PFSK-1 (cell line): Measurements from ENCODE around the gene LPA.

Experiments used
- FOXP2 ChIP-seq: optimal IDR thresholded peaks from 2 replicates; pipeline ENCODE3; 2011; ENCODE audit warnings: borderline replicate concordance, control low read depth, inconsistent platforms; ENCODE audit not compliant: insufficient read depth; ENCODE audit errors: extremely low read length, extremely low read depth
- POLR2AphosphoS5 ChIP-seq: IDR thresholded peaks from 2 replicates; pipeline ENCODE4 v1.6.1; 2012; ENCODE audit warnings: low read depth, mild to moderate bottlenecking, control low read depth, low read length, moderate library complexity
- SIN3A ChIP-seq: IDR thresholded peaks from 2 replicates; pipeline ENCODE4 v1.6.1; 2012; ENCODE audit warnings: mild to moderate bottlenecking, low read length, moderate library complexity, borderline replicate concordance; ENCODE audit not compliant: insufficient read depth
- TAF1 ChIP-seq: IDR thresholded peaks from 2 replicates; pipeline ENCODE4 v1.6.1; 2012; ENCODE audit warnings: low read length, control low read depth, borderline replicate concordance; ENCODE audit not compliant: insufficient read depth
- TF ChIP-seq, protein P1 (sequence below), 2 experiments: IDR thresholded peaks; 2 replicates each; pipeline versions ENCODE4 v1.6.1 to v1.8.0; 2011 to 2012; ENCODE audit warnings: low read depth in 2 of 2, low read length in 2 of 2, control low read depth in 1 of 2, inconsistent platforms in 1 of 2, mild to moderate bottlenecking in 1 of 2, moderate library complexity in 1 of 2; ENCODE audit not compliant: insufficient read depth in 1 of 2

DNA sequence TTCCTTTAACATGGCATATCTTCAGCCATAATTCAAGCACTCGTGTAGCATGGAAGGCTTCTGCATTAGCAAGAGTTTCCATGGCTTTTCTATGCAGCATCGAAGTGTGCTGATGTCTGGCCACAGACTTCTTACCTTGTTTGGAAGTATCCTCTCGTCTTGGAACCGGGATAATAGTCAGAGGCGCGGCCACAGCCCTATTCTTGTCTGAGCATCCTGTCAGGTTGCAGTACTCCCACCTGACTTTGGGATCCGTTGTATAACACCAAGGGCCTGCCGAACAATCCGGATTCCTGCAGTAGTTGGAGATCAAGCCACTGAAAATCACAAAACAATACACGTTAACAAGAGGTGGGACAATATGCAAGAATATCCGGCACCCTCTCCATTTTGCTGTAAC lies 177.0 kb downstream of the LPA start:
- no peak for TF ChIP-seq POLR2AphosphoS5
- TF ChIP-seq TAF1 = no peak
- no peak for TF ChIP-seq FOXP2
- TF ChIP-seq, protein P1, sequence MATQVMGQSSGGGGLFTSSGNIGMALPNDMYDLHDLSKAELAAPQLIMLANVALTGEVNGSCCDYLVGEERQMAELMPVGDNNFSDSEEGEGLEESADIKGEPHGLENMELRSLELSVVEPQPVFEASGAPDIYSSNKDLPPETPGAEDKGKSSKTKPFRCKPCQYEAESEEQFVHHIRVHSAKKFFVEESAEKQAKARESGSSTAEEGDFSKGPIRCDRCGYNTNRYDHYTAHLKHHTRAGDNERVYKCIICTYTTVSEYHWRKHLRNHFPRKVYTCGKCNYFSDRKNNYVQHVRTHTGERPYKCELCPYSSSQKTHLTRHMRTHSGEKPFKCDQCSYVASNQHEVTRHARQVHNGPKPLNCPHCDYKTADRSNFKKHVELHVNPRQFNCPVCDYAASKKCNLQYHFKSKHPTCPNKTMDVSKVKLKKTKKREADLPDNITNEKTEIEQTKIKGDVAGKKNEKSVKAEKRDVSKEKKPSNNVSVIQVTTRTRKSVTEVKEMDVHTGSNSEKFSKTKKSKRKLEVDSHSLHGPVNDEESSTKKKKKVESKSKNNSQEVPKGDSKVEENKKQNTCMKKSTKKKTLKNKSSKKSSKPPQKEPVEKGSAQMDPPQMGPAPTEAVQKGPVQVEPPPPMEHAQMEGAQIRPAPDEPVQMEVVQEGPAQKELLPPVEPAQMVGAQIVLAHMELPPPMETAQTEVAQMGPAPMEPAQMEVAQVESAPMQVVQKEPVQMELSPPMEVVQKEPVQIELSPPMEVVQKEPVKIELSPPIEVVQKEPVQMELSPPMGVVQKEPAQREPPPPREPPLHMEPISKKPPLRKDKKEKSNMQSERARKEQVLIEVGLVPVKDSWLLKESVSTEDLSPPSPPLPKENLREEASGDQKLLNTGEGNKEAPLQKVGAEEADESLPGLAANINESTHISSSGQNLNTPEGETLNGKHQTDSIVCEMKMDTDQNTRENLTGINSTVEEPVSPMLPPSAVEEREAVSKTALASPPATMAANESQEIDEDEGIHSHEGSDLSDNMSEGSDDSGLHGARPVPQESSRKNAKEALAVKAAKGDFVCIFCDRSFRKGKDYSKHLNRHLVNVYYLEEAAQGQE (IDR thresholded peaks at IDR 0.05; ENCODE audit: insufficient read depth in 1 of 2, low read depth in 2 of 2, low read length in 2 of 2) = no peak
- no peak for TF ChIP-seq SIN3A
